Hepatic stellate cell (primary cell): Measurements from ENCODE around the gene SUGP1.
A peak's percentile ranks its signal among the peaks of the same experiment; 100 is the strongest.
"Not testable (repeated sequence)": the region's sequence is repeated elsewhere in the genome, so short reads cannot be mapped to it uniquely, and the experiment has no call there.

ENCODE experiments used
- DNase-seq: peaks from one replicate; pipeline ENCODE4 v3.0.0; 2011; ENCODE audit warnings: low spot score

SUGP1 gene, protein sequence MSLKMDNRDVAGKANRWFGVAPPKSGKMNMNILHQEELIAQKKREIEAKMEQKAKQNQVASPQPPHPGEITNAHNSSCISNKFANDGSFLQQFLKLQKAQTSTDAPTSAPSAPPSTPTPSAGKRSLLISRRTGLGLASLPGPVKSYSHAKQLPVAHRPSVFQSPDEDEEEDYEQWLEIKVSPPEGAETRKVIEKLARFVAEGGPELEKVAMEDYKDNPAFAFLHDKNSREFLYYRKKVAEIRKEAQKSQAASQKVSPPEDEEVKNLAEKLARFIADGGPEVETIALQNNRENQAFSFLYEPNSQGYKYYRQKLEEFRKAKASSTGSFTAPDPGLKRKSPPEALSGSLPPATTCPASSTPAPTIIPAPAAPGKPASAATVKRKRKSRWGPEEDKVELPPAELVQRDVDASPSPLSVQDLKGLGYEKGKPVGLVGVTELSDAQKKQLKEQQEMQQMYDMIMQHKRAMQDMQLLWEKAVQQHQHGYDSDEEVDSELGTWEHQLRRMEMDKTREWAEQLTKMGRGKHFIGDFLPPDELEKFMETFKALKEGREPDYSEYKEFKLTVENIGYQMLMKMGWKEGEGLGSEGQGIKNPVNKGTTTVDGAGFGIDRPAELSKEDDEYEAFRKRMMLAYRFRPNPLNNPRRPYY

DNA sequence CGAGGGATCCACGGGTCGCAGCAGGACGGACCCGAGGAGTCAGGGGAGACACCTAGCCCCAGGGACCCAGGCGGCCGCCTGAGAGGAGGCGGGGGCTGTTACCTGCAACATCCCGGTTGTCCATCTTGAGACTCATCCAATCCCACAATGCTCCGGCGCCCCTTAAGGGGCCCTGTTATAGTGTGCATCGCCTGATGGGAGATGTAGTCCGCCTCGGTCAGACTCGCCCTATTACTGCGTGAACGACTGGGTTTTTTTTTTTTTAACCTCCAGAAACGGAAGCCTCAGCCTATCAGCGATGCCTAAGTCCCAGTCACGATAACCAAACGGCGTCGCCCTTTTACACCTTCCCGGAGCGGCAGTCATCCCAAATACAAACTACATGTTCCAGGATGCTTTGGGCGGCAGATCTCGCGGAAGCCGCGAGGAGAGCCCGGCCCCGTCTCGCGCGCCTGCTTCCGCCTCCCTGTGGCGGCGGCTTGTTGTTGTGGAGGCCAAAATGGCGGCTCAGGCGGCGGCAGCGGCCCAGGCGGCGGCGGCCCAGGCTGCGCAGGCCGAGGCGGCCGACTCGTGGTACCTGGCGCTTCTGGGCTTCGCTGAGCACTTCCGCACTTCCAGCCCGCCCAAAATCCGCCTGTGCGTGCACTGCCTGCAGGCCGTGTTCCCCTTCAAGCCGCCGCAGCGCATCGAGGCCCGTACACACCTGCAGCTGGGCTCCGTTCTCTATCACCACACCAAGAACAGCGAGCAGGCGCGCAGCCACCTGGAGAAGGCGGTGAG is at the start of gene SUGP1, which contains the start of gene MAU2:
TSS of gene SUGP1 (minus strand) at position 149 of the 780 bp plus-strand sequence. CDS start at position 136, 13 bp downstream.
TSS of gene MAU2 (plus strand) at position 469 of the 780 bp plus-strand sequence. CDS start at position 500, 31 bp downstream.
- peak; percentile 95 for DNase-seq

DNA sequence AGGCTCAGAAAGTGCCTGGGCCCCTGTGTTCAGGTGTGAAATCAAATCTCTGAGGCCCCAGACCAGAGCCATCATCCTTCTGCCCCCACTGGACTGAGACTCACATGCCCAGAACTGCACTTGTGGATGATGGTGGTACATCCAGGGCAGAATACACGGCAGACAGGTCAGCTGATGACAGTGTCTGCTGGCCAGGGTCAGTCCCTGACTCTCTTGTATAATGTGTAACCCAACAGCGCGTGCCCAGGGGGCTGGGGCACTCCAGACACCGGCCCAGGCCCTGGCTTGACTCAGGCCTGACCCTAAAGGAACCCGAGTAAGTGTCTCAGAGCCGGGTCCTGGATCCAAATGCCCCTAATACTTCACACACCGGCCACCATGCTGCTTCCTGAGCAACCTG is 47.8 kb upstream of the SUGP1 start:
- no peak for DNase-seq

DNA sequence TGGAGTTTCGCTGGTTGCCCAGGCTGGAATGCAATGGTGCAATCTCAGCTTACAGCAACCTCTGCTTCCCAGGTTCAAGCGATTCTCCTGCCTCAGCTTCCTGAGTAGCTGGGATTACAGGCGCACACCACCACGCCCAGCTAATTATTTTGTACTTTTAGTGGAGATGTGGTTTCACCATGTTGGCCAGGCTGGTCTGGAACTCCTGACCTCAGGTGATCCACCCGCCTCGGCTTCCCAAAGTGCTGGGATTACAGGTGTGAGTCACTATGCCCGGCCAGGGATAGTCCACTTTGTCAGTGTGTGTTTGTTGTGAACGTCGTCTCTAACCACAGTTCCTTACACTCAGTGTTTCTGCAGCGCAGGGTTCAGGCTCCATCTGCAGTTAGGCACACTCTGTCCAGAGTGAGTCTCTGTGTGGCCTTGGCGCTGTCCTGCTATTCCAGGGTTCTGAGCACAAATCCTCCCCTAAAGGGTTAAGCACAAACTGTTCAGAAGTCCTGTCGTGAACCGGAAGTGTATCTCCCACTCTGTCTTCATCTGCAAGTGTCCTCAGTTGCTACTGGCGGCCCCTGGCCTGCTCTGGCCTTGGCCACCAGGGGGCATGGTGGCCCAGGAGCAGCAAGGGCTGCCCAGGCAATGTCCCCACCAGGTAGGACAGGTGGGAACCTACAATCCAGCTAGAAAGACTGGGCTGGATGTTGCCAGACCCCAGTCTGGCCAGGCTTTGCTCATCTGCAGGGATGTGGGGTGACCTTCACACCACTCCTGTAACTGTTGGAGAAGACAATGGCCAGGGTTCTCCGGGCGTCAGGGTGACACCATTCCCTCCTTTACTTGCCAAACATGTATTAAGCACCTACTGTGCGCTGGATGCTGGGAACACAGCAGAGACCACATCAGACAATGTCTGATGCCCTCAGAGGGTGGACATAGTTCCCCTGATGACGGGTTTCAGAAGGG is 46.4 kb upstream of the SUGP1 start:
- peak; percentile 67 for DNase-seq

DNA sequence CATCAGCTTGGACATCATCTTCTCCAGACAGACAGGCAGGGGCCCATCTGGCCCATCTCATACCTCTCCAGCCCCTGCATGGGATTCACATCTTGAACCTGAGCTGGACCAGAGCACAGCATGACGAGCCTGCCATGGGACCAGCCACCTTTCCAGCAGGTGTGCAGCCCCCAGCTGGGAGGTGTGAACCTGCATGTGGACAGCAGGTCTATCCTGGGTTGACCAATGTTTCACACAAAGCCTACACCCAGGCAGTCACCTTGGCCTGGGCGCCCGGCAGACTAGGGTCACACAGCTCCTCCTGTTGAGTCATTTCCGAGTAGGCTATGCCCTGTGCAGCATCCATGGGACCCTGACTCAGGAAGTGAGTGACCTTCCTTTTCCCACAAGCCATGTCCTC is 41.8 kb upstream of the SUGP1 start:
- no peak for DNase-seq

DNA sequence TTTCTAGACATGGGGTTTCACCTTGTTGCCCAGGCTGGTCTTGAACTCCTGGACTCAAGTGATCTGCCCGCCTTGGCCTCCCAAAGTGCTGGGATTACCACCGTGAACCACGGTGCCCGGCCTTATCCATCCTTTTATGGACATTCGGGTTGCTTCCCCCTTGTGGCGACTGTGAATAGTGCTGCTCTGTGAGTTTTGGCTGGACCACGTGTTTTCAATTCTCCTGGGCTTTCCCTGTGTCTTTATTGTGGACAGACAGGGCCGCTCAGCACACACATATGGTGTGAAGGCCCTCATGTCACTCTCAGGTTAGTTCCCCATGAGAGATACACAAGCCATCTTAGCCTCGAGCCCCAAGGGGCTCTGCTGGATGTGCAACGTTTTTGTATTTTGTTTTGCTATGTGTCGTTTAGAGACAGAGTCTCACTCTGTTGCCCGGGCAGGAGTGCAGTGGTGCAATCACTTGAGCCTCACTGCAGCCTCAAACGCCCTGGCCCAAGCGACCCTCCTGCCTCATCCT is 40.8 kb upstream of the SUGP1 start:
- peak; percentile 88 for DNase-seq

DNA sequence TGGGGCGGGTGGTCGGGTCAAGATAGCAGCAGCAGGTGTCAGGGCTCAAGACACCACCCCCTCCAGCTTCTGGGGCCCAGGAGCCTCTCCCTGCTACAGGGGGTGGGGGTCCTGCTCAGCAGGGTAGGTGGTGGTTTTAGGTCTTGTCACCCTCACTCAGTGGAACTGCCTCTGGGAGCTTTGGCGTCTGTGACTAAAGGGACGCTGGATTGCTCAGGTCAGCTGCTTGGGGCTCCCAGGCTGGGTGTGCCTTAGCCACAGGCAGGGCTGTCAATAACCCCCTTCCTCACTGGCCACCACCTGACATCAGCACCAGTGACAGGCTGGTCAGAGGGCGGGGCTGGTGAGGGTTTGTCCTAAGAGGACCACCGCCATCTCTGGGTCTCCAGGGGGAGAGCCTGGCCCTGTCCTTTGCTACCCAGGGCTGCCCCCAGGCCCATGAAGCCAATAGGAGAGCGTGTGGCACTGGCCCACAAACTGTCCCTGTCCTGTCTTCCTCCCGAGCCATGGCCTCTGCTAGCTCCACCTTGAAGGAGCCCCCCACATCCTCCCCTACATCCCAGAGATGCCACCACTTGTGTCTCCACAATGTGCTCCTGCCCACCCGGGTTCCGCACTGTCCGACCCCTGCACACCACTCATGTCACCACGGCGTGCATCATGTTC is 36.7 kb upstream of the SUGP1 start:
- no peak for DNase-seq

DNA sequence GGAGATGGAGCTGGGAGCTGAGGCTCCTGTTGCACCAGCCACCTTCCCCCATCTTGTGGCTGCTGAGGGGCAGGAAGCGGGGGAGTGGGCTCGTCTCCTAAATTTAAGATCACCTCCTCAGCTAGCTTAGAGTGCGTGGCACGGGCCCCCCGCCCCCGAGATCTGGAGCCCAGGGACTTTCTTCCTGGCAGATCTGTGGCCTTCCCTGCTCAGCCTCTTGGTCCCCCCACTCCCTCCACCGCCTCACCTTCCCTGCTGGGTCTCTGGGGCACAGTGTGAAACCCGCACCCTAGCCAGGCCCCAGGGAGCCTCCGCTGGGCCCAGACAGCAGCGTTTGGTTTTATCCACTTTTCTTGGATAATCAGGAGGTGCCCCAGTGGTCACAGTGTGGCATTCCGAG is 36.2 kb upstream of the SUGP1 start:
- no peak for DNase-seq

DNA sequence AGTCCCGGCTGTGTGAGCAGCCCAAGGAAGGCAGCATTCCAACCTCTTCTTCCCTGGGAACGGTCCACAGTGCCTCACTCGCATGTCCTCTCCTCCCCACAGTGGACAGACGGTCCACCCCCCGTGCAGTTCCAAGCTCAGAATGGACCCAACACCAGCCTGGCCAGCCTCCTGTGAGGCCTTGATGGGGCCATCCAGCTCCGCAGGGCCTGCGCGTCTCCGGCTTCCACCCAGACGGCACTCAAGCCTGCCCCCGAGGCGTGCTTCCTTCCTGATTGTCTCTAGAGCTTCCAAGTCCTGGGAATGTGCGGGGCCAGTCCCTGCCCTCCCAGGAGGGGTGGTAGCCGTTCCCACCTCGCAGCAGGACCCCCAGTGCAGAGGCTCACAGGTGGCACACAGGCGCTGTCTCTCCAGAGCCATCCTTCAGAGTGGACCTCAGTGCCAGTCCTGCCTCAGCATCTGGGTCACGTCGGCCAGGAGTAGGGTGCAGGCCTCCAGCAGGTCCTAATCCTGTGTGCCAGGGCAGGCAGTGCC is 35.4 kb upstream of the SUGP1 start:
- no peak for DNase-seq

DNA sequence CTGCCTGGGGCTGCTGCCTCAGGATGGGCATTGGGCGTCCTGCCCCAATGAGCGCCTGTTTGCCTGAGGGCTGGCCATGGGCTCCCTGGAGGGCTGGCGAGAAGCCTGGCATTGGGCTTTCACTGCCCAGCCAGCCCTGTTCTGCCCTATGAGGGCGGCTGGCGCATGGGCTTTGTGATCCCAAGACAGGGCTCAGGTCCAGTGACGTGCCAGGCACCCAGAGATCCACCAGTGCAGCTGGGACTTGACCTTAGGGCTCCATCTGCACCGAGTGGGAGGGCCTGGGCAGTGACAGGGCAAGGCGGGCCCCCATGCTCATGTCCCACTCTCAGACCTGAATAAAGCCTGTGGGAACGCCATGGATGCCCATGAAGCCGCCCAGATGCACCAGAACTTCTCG is 34.6 kb upstream of the SUGP1 start:
- DNase-seq, result no peak

DNA sequence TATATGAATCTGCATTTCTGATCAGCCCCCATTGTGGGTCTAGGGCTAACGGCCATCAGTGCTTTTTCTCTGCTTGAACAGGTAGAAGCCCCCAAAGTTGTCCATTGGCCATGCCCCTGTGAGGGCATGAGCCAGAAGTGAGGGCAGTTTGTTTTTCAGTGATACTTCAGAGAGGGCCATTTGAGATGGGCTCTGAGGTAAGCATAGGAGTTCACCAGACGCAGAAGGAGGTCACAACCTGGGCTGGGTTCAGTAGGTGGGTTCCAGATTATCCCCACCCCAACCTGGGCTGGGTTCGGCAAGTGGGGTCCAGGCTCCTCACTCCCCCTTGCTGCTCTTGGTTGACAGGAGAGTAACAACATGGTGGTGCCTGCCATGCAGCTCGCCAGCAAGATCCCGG is 33.7 kb upstream of the SUGP1 start:
- DNase-seq, result no peak

DNA sequence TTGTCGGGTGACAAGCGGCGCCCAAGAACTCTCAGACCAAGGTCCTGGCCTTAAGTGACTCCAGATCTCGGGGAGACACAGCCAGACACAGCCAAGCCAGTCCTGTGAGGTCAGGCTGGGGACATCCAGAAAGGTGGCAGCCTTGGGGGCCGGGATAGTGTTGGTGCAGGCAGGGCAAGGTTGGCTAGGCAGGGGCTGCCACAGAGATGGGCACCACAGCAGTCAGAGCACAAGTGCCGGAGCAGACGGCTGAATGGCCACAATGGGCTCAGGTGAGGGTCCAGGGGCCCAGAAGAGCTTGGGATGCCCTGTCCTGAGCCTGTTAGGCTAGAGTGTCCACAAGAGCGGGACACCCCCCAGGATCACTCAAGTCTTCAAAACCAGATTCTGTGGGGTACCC is 32.5 kb upstream of the SUGP1 start:
- no peak for DNase-seq

DNA sequence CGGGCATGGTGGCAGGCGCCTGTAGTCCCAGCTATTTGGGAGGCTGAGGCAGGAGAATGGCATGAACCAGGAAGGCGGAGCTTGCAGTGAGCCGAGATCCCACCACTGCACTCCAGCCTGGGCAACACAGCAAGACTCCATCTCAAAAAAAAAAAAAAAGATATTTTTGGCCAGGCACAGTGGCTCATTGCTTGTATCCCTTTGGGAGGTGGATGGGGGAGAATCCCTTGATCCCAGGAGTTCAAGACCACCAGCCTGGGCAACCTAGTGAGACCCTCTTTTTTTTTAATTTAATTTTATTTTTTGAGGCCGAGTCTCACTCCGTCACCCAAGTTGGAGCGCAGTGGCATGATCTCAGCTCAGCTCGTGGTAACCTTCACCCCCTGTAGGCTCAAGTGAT is 30.4 kb upstream of the SUGP1 start:
- not testable (repeated sequence) for DNase-seq

DNA sequence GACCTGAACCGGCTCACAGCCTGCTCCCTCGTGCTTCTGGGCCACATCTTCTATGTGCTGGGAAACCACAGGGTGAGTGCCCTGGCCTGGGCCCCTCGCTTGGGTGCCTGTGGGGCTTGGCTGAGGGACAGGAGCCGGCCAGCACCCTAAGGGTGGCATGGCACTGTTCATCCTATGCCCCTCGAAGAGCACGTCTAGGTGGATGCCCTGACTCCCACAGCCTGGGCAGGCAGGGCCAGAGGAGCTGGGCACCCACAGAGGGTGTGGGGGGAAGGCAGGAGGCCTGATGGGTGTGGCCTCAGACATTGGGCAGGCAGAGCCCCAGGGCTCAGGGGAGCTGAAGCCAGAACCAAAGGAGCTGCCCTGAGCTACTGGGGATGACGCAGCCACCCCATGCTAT is 29.1 kb upstream of the SUGP1 start:
- no peak for DNase-seq

DNA sequence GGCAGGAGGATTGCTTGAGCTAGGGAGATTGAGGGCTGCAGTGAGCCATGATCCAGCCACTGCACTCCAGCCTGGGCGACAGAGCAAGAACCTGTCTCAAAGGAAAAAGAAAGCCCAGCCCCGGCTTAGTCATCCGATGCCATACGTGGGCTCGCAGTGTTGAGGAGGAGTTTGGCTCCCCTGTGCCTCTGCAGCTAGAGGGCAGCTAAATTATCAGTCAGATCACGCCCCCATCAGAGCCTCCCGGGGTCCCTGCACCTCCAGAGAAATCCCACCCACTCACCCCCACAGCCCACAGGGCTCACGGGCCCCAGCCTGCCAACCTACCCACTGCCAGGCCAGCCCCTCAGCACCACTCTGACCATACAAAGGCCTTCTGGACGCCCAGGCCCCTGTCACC is 28.0 kb upstream of the SUGP1 start:
- no peak for DNase-seq

DNA sequence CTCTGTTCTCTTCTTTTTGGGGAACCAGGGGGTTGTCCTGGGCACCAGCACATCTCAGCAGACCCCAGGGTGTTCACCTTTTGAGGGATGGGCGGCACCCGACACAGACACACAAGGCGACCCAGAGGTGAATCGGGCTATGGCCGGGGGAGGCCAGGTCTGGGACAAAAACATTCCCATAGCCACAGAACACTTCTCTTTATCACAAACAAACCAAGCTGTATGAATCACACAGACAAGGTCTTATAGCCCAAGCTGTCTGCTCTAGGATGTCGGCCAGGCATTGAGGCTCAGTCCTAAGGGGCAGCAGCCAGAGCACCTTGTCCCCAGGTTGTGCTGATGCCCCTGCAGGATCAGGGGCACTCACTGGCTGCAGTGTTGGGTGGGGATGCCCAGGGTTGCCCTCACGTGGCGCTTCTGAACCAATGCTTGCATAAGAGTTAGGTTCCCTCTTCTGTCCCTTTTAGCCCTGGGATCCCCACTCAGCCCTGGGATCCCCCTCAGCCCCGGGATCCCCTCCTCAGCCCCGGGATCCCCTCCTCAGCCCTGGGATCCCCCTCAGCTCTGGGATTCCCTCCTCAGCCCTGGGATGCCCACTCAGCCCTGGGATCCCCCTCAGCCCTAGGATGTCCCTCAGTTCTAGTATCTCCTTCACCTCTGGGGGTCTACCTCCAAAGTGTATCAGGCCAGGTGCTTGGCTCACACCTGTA is 27.2 kb upstream of the SUGP1 start:
- no peak for DNase-seq

DNA sequence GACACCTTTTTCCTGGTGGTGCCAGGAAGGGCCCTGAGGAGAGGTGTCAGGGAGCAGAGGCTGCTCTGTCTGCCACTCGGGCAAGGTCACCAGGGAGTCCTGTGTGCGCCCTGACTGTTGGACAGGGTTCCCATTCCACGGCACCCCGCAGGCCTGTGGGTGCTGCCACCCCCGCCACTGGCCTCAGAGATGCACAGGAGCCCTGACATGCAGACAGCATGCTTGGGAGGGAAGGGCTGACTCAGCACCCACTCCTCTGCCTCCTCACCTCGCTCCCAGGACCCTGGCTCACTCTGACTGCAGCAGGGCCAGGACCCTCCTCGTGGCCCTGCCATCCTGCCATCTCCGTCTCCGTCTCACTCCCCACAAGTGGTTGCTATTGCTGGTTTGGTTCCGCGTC is 25.7 kb upstream of the SUGP1 start:
- DNase-seq, result no peak

DNA sequence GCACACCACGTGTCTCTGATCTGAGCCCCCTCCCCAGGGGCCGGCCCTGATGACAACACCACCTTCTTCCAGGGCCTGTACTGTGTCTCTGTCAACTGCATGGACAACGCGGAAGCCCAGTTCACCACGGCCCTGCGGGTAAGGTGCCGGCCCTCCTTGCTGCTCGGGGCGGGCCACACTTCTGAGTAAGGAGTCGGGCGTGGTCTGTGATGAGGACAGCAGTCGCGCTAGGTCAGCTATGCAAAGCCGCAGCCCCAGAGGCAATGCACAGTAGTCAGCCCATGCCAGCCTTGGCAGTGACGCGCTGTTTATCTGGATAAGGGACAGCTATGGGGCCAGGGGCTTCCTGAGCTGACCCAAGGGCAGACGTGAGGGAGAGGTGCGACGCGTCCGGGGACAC is 24.9 kb upstream of the SUGP1 start:
- no peak for DNase-seq

DNA sequence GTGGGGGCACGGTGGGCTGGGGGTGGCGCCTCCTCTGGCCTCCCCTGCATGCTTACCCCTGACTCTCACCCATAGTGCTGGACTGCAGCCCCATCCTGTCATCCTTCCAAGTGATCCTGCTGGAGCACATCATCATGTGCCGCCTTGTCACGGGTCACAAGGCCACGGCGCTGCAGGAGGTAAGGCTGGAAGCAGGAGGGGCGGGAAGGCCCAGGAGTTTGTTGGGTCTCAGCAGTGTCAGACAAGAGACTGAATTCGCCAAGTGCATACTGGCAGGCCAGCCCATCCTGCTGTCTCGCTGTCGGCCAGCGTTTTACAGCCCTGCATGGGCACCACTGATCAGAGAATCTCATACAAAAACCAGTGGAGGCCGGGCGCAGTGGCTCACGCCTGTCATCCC is 23.5 kb upstream of the SUGP1 start:
- DNase-seq, result no peak

DNA sequence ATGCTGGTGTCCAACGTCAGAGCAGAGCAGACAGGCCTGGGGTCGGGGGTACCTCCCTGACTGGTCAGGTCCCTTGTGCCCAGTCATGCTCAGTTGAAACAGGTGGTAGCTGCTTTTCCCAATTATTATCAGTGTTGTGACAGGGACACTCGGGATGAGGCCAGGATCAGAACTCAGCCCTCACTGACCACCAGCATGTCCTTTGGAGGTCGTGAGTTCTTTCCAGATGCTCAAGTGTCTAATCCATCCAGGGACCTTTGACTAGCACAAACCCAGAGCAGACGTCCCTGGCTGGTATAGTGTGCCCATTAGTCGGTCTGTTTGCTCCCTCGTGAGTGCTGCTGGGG is 22.7 kb upstream of the SUGP1 start:
- no peak for DNase-seq
